ENCODE results near the gene HNRNPA0. TPM values are rescaled to one million over a fixed set of nuclear protein-coding genes. Genes with fewer than 3 reads are reported as not detected.

Gene HNRNPA0
- total RNA-seq, 1 experiment from 2014 or later = 33.3 TPM

DNA sequence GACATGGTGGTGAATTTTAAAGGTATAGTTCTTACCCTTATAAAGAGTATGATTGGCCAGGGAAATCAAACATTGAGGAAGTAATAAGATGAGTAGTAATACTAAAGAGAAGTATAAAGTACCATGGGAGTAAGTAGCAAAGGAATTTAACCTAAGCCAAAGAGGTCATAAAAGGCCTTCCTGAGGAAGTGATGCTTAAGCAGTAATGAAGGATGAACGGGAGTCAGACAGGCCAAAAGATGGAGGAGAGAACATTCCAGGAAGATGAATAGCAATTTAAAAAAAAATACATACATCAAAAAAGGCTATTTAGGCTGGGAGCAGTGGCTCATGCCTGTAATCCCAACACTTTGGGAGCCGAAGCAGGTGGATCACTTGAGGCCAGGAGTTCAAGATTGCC lies 47.3 kb downstream of the HNRNPA0 start:
- in situ Hi-C loops (cut with HindIII; ENCODE audit: low pct_unique_long_range_greater_than_20kb, low sequenced_read_pairs) (no loop called here), intact Hi-C loops (cut with micrococcal nuclease; ENCODE audit: unreplicated experiment) (no loop called here)
- ChIA-PET POLR2A (no interaction called here), CTCF (no interaction called here)
- Histone ChIP-seq H3K4me1 (ENCODE audit: control insufficient read depth, insufficient read depth, low read length) (no peaks in the 10 kb centered on the region), H3K27ac (ENCODE audit: low read length) (no peak overlapping the region), H3K4me3 (ENCODE audit: low read depth in 2 of 2, low read length in 2 of 2) (no peak overlapping the region), H3K27me3 (ENCODE audit: control insufficient read depth, insufficient read depth, low read length) (no peaks in the 10 kb centered on the region), H3K9me3 (ENCODE audit: control insufficient read depth, insufficient read depth, low read depth, low read length) (no peaks in the 10 kb centered on the region), H3K36me3 (ENCODE audit: control insufficient read depth, insufficient read depth, low read length) (no peaks in the 10 kb centered on the region)
- DNase-seq (ENCODE audit: low read depth, low spot score) = no peak
- no peak for ATAC-seq
- no TSS peak for BruUV-seq (replicated peaks)
- TF ChIP-seq, protein P1, sequence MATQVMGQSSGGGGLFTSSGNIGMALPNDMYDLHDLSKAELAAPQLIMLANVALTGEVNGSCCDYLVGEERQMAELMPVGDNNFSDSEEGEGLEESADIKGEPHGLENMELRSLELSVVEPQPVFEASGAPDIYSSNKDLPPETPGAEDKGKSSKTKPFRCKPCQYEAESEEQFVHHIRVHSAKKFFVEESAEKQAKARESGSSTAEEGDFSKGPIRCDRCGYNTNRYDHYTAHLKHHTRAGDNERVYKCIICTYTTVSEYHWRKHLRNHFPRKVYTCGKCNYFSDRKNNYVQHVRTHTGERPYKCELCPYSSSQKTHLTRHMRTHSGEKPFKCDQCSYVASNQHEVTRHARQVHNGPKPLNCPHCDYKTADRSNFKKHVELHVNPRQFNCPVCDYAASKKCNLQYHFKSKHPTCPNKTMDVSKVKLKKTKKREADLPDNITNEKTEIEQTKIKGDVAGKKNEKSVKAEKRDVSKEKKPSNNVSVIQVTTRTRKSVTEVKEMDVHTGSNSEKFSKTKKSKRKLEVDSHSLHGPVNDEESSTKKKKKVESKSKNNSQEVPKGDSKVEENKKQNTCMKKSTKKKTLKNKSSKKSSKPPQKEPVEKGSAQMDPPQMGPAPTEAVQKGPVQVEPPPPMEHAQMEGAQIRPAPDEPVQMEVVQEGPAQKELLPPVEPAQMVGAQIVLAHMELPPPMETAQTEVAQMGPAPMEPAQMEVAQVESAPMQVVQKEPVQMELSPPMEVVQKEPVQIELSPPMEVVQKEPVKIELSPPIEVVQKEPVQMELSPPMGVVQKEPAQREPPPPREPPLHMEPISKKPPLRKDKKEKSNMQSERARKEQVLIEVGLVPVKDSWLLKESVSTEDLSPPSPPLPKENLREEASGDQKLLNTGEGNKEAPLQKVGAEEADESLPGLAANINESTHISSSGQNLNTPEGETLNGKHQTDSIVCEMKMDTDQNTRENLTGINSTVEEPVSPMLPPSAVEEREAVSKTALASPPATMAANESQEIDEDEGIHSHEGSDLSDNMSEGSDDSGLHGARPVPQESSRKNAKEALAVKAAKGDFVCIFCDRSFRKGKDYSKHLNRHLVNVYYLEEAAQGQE (IDR thresholded peaks at IDR 0.05; ENCODE audit: insufficient read depth in 1 of 2, low read depth in 2 of 2, low read length in 1 of 2) = no peak
- no peak for TF ChIP-seq SIN3A (IDR thresholded peaks at IDR 0.05; ENCODE audit: borderline replicate concordance, insufficient read depth, low read depth, low read length)

DNA sequence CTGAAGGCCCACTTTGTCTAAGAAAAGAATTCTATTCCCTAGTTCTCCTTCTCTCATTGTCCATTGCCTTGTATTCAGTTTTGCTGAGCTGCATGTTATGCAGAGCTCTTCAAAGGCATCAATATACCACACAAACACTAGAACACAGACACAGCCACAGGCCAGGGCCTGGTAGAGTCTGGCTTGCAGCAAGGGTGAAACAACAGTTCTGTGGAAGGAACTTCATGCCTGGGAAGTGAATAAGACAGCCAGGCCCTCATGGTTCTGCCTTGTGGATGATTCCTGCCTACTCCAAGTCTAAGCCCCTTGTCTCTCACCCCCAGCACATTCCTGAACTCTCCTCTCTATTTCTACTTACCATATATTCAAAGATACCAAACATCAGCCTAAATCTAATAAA lies 49.1 kb downstream of the HNRNPA0 start:
- in situ Hi-C loops (cut with HindIII; ENCODE audit: low pct_unique_long_range_greater_than_20kb, low sequenced_read_pairs) (no loop called here), intact Hi-C loops (cut with micrococcal nuclease; ENCODE audit: unreplicated experiment) (no loop called here)
- ChIA-PET POLR2A (no interaction called here), CTCF (no interaction called here)
- TF ChIP-seq, protein P1 (IDR thresholded peaks at IDR 0.05; ENCODE audit: insufficient read depth in 1 of 2, low read depth in 2 of 2, low read length in 1 of 2) = no peak
- TF ChIP-seq TCF7L2 (IDR thresholded peaks at IDR 0.05; ENCODE audit: low read depth, low read length) (no peak), POLR2AphosphoS5 (IDR thresholded peaks at IDR 0.05; ENCODE audit: low read depth, low read length) (no peak), SIN3A (IDR thresholded peaks at IDR 0.05; ENCODE audit: borderline replicate concordance, insufficient read depth, low read depth, low read length) (no peak)
- TF ChIP-seq, protein P2, sequence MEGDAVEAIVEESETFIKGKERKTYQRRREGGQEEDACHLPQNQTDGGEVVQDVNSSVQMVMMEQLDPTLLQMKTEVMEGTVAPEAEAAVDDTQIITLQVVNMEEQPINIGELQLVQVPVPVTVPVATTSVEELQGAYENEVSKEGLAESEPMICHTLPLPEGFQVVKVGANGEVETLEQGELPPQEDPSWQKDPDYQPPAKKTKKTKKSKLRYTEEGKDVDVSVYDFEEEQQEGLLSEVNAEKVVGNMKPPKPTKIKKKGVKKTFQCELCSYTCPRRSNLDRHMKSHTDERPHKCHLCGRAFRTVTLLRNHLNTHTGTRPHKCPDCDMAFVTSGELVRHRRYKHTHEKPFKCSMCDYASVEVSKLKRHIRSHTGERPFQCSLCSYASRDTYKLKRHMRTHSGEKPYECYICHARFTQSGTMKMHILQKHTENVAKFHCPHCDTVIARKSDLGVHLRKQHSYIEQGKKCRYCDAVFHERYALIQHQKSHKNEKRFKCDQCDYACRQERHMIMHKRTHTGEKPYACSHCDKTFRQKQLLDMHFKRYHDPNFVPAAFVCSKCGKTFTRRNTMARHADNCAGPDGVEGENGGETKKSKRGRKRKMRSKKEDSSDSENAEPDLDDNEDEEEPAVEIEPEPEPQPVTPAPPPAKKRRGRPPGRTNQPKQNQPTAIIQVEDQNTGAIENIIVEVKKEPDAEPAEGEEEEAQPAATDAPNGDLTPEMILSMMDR (IDR thresholded peaks at IDR 0.05) = no peak
- Histone ChIP-seq H3K27ac (ENCODE audit: low read length) (no peak overlapping the region), H3K36me3 (ENCODE audit: control insufficient read depth, insufficient read depth, low read length) (no peaks in the 10 kb centered on the region), H3K4me1 (ENCODE audit: control insufficient read depth, insufficient read depth, low read length) (no peaks in the 10 kb centered on the region), H3K4me3 (ENCODE audit: low read depth in 2 of 2, low read length in 2 of 2) (no peak overlapping the region), H3K9me3 (ENCODE audit: control insufficient read depth, insufficient read depth, low read depth, low read length) (no peaks in the 10 kb centered on the region), H3K27me3 (ENCODE audit: control insufficient read depth, insufficient read depth, low read length) (no peaks in the 10 kb centered on the region; the same call in 1 of the 2 replicates)
- ATAC-seq (no peak), DNase-seq (ENCODE audit: low read depth, low spot score) (no peak)
- no TSS peak for BruUV-seq (replicated peaks)

Measured in Panc1 (cell line).